Trophoblast cell (in vitro differentiated cells and primary cell): ENCODE data around the gene MED12.
"Not testable (repeated sequence)": the region's sequence is repeated elsewhere in the genome, so short reads cannot be mapped to it uniquely, and the experiment has no call there.

Experiments used
- DNase-seq, 2 donors: peaks; one replicate each; pipeline ENCODE4 v3.0.0-alpha.2; 2016
- H2AFZ ChIP-seq: 2 replicates; pipeline ENCODE4 v1.6.1; 2013; ENCODE audit warnings: low read length, moderate library complexity, mild to moderate bottlenecking; ENCODE audit not compliant: insufficient read depth, poor library complexity
- H2AK5ac ChIP-seq: 2 replicates; pipeline ENCODE4 v1.6.1; 2013; ENCODE audit warnings: mild to moderate bottlenecking, low read length
- H2BK120ac ChIP-seq: 2 replicates; pipeline ENCODE4 v1.6.1; 2013; ENCODE audit warnings: low read length, mild to moderate bottlenecking, moderate library complexity; ENCODE audit not compliant: insufficient read depth, poor library complexity
- H2BK12ac ChIP-seq: 2 replicates; pipeline ENCODE4 v1.6.1; 2013; ENCODE audit warnings: mild to moderate bottlenecking, low read length, moderate library complexity
- H2BK5ac ChIP-seq: 2 replicates; pipeline ENCODE4 v1.6.1; 2013; ENCODE audit warnings: low read length, low read depth, moderate library complexity, mild to moderate bottlenecking; ENCODE audit not compliant: poor library complexity
- H3K14ac ChIP-seq: 2 replicates; pipeline ENCODE4 v1.6.1; 2013; ENCODE audit warnings: mild to moderate bottlenecking, low read length
- H3K18ac ChIP-seq: 2 replicates; pipeline ENCODE4 v1.6.1; 2013; ENCODE audit warnings: mild to moderate bottlenecking, low read length
- H3K23ac ChIP-seq: 2 replicates; pipeline ENCODE4 v1.6.1; 2013; ENCODE audit warnings: low read length
- H3K27ac ChIP-seq: 2 replicates; pipeline ENCODE4 v1.5.1; 2013; ENCODE audit warnings: low read depth, mild to moderate bottlenecking, inconsistent platforms, low read length, moderate library complexity
- H3K27me3 ChIP-seq: 2 replicates; pipeline ENCODE4 v1.6.1; 2013; ENCODE audit warnings: inconsistent platforms, mild to moderate bottlenecking, low read length, moderate library complexity; ENCODE audit not compliant: insufficient read depth
- H3K36me3 ChIP-seq, 2 experiments: 1 replicate in 1 of 2; 2 replicates in 1 of 2; pipeline ENCODE4 v1.6.1; 2013; ENCODE audit warnings: low read length in 2 of 2, mild to moderate bottlenecking in 2 of 2, moderate library complexity in 1 of 2; ENCODE audit not compliant: insufficient read depth in 2 of 2, control insufficient read depth in 1 of 2
- H3K4ac ChIP-seq: 2 replicates; pipeline ENCODE4 v1.6.1; 2013; ENCODE audit warnings: low read depth, mild to moderate bottlenecking, low read length, moderate library complexity
- H3K4me1 ChIP-seq, 2 experiments: 1 replicate in 1 of 2; 2 replicates in 1 of 2; pipeline ENCODE4 v1.6.1; 2013; ENCODE audit warnings: low read length in 2 of 2, mild to moderate bottlenecking in 2 of 2, moderate library complexity in 1 of 2; ENCODE audit not compliant: insufficient read depth in 2 of 2, control insufficient read depth in 1 of 2
- H3K4me2 ChIP-seq: 2 replicates; pipeline ENCODE4 v1.6.1; 2013; ENCODE audit warnings: inconsistent platforms, mild to moderate bottlenecking, low read length, moderate library complexity
- H3K4me3 ChIP-seq: 2 replicates; pipeline ENCODE4 v1.5.1; 2013; ENCODE audit warnings: mild to moderate bottlenecking, low read depth, low read length, inconsistent platforms
- H3K79me1 ChIP-seq: one replicate; pipeline ENCODE4 v1.6.1; 2013; ENCODE audit warnings: low read length
- H3K79me2 ChIP-seq: 2 replicates; pipeline ENCODE4 v1.6.1; 2013; ENCODE audit warnings: low read length, mild to moderate bottlenecking; ENCODE audit not compliant: control insufficient read depth, insufficient read depth, poor library complexity
- H3K9ac ChIP-seq: 2 replicates; pipeline ENCODE4 v1.6.1; 2013; ENCODE audit warnings: mild to moderate bottlenecking, low read length
- H3K9me3 ChIP-seq: 2 replicates; pipeline ENCODE4 v1.6.1; 2013; ENCODE audit warnings: low read depth, mild to moderate bottlenecking, control low read depth, inconsistent platforms, low read length; ENCODE audit not compliant: insufficient read depth
- H4K12ac ChIP-seq: 2 replicates; pipeline ENCODE4 v1.6.1; 2013; ENCODE audit warnings: low read depth, mild to moderate bottlenecking, low read length, moderate library complexity
- H4K8ac ChIP-seq: 2 replicates; pipeline ENCODE4 v1.6.1; 2013; ENCODE audit warnings: low read depth, mild to moderate bottlenecking, low read length, moderate library complexity
- H4K91ac ChIP-seq: one replicate; pipeline ENCODE4 v1.6.1; 2013; ENCODE audit warnings: low read depth, mild to moderate bottlenecking, low read length, moderate library complexity
- WGBS: extraction: QIAGEN DNeasy Blood & Tissue Kit; methylation state at CpG from one replicate; pipeline ENCODE4 v1.1.7; 2013; ENCODE audit warnings: missing lambda C conversion rate; ENCODE audit not compliant: insufficient read length, insufficient coverage; ENCODE audit errors: extremely low coverage; 5-methylcytosine and 5-hydroxymethylcytosine counted together

Gene MED12

GRCh38 chrX:71178908-71179307 lies 60.5 kb downstream of the MED12 start:
- Histone ChIP-seq H3K27ac (no peak overlapping the region), H3K14ac (no peak overlapping the region), H3K4me2 (no peak overlapping the region), H2AK5ac (no peak overlapping the region), H3K23ac (no peak overlapping the region), H3K36me3 (no peaks in the 10 kb centered on the region), H3K27me3 (no peaks in the 10 kb centered on the region), H2BK120ac (no peak overlapping the region), H3K4ac (no peak overlapping the region), H3K9ac (no peak overlapping the region), H3K79me1 (peaks cover 11% of the 10 kb centered on the region), H2BK12ac (no peak overlapping the region), H4K8ac (no peak overlapping the region), H3K4me3 (no peak overlapping the region), H3K9me3 (no peaks in the 10 kb centered on the region), H3K18ac (no peak overlapping the region), H2BK5ac (no peak overlapping the region), H2AFZ (no peak overlapping the region), H3K79me2 (peaks cover 2% of the 10 kb centered on the region), H4K91ac (no peak overlapping the region), H3K4me1 (peaks cover 4 to 11% of the 10 kb centered on the region in 2 experiments), H4K12ac (no peak overlapping the region)
- no CpG with 5 or more reads among the region's 4 CpGs for WGBS
- DNase-seq: peak; percentile 33 to 75

- H3K9me3 ChIP-seq, H3K4ac ChIP-seq, H3K79me2 ChIP-seq, H2BK120ac ChIP-seq, H3K4me2 ChIP-seq, H3K27me3 ChIP-seq, H2BK5ac ChIP-seq, DNase-seq, H3K4me3 ChIP-seq, H3K27ac ChIP-seq, H3K9ac ChIP-seq, H3K18ac ChIP-seq, H3K14ac ChIP-seq, H2AFZ ChIP-seq, H4K8ac ChIP-seq, H2AK5ac ChIP-seq, H2BK12ac ChIP-seq, H3K36me3 ChIP-seq, H3K23ac ChIP-seq, H4K12ac ChIP-seq: not testable (repeated sequence)
- Histone ChIP-seq H3K79me1 (peaks cover 11% of the 10 kb centered on the region), H4K91ac (peak overlapping the region; percentile 93), H3K4me1 (peaks cover 4 to 11% of the 10 kb centered on the region in 2 experiments)
- WGBS: no CpG with 5 or more reads among the region's 9 CpGs
Observed at GRCh38 chrX:71180579-71181265, 62.3 kb downstream of the MED12 start.

GRCh38 chrX:71181558-71181909 lies 63.1 kb downstream of the MED12 start:
- no CpG with 5 or more reads among the region's 10 CpGs for WGBS
- peak overlapping the region; percentile 60 for H2BK120ac ChIP-seq
- peak overlapping the region; percentile 71 for H3K4me2 ChIP-seq
- peak overlapping the region; percentile 68 for H2BK5ac ChIP-seq
- no peaks in the 10 kb centered on the region for H3K36me3 ChIP-seq
- H3K4me1 ChIP-seq: peaks cover 4 to 11% of the 10 kb centered on the region in 2 experiments
- H3K27ac ChIP-seq: peak overlapping the region; percentile 11
- no peak for DNase-seq
- no peak overlapping the region for H3K4me3 ChIP-seq
- H3K79me1 ChIP-seq: peaks cover 11% of the 10 kb centered on the region
- H4K91ac ChIP-seq: peak overlapping the region; percentile 93
- peak overlapping the region; percentile 31 for H2BK12ac ChIP-seq
- H3K9ac ChIP-seq: no peak overlapping the region
- H3K79me2 ChIP-seq: peaks cover 2% of the 10 kb centered on the region
- H3K27me3 ChIP-seq: no peaks in the 10 kb centered on the region
- peak overlapping the region; percentile 96 for H4K12ac ChIP-seq
- no peak overlapping the region for H3K23ac ChIP-seq
- peak overlapping the region; percentile 93 for H3K14ac ChIP-seq
- peak overlapping the region; percentile 97 for H4K8ac ChIP-seq
- H2AK5ac ChIP-seq: peak overlapping the region; percentile 69
- no peak overlapping the region for H3K4ac ChIP-seq
- H2AFZ ChIP-seq: no peak overlapping the region
- H3K9me3 ChIP-seq: no peaks in the 10 kb centered on the region
- peak overlapping the region; percentile 78 for H3K18ac ChIP-seq

GRCh38 chrX:71181910-71182799 lies 63.8 kb downstream of the MED12 start:
- Histone ChIP-seq H2BK12ac (peak overlapping the region; percentile 43), H3K4me2 (peak overlapping the region; percentile 71), H2AFZ (no peak overlapping the region), H3K9ac (no peak overlapping the region), H3K27ac (peak overlapping the region; percentile 86), H2AK5ac (peak overlapping the region; percentile 23), H3K79me1 (peaks cover 9% of the 10 kb centered on the region), H3K23ac (no peak overlapping the region), H3K36me3 (no peaks in the 10 kb centered on the region), H2BK120ac (peak overlapping the region; percentile 60), H3K18ac (no peak overlapping the region), H4K91ac (peak overlapping the region; percentile 84), H3K4me3 (no peak overlapping the region), H3K4ac (no peak overlapping the region), H3K9me3 (no peaks in the 10 kb centered on the region), H3K4me1 (peaks cover 4 to 11% of the 10 kb centered on the region in 2 experiments), H3K79me2 (peaks cover 2% of the 10 kb centered on the region), H4K12ac (peak overlapping the region; percentile 22), H3K27me3 (no peaks in the 10 kb centered on the region), H2BK5ac (peak overlapping the region; percentile 80), H4K8ac (peak overlapping the region; percentile 97), H3K14ac (peak overlapping the region; percentile 4)
- DNase-seq: peak; percentile 79 to 92
- WGBS: no CpG with 5 or more reads among the region's 42 CpGs
